ENCODE data around the gene ANKRD60. TPM values are rescaled to one million over a fixed set of nuclear protein-coding genes. Genes with fewer than 3 reads are reported as not detected.

ANKRD60 gene
- polyA plus RNA-seq, 1 experiment = not detected

- CTCF ChIA-PET = interaction anchor here (0.9 to 3.4 kb wide), 8 partner anchors 8 to 652 kb away, joined by 3 to 14 read pairs (median 4); partner anchors contain the start of gene STX16
- Histone ChIP-seq H3K9me3 (ENCODE audit: control insufficient read depth, insufficient read depth, low read length) (no peaks in the 10 kb centered on the region), H3K4me3 (ENCODE audit: low read depth, low read length) (no peak overlapping the region), H3K27me3 (ENCODE audit: control insufficient read depth, insufficient read depth, low read length) (no peaks in the 10 kb centered on the region), H3K27ac (ENCODE audit: low read depth, low read length) (no peak overlapping the region)
- TF ChIP-seq CTCF (IDR thresholded peaks at IDR 0.05; ENCODE audit: low read depth, low read length) = no peak
- no peak for DNase-seq (ENCODE audit: low read depth, low spot score)
- POLR2A ChIA-PET = interaction anchor here (0.6 kb wide), 1 partner anchor 612 kb away, joined by 6 read pairs; no protein-coding TSS in a partner anchor
Measured at GRCh38 chr20:58245181-58245891, 16.9 kb upstream of the ANKRD60 start.

DNA sequence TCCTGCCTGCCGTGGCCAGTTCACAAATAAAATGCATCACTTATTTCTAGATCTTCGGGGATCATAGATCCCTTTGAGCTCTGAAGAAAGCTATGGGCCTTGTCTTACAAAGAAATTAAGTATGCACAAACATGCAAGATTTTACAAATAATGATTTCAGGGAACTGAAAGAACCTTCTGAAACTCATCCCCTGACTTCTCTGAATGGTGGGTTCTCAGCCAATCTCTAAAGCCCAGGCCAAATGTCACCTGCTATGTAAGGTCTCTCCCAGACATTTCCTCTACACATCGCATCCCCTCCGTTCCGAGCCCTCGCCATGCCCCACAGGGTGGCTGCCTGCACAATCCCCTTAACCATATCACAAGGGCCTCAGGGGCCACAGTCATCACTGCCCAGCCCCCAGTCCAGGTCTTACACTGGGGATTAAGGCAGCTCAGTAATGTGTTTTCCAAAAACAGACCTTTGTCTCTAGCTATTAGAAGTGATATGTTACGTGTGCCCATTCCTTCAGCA, 16.1 kb upstream of the ANKRD60 start:
- ChIA-PET CTCF (interaction anchor here (0.6 to 3.4 kb wide), 4 partner anchors 8 to 203 kb away, joined by 3 to 14 read pairs (median 4); no protein-coding TSS in a partner anchor), POLR2A (interaction anchor here (0.6 kb wide), 1 partner anchor 612 kb away, joined by 6 read pairs; no protein-coding TSS in a partner anchor)
- no peaks in the 10 kb centered on the region for H3K27me3 ChIP-seq (ENCODE audit: control insufficient read depth, insufficient read depth, low read length)
- no peak for DNase-seq (ENCODE audit: low read depth, low spot score)
- TF ChIP-seq CTCF (IDR thresholded peaks at IDR 0.05; ENCODE audit: low read depth, low read length) = no peak
- H3K9me3 ChIP-seq (ENCODE audit: control insufficient read depth, insufficient read depth, low read length) = no peaks in the 10 kb centered on the region
- H3K27ac ChIP-seq (ENCODE audit: low read depth, low read length) = no peak overlapping the region
- H3K4me3 ChIP-seq (ENCODE audit: low read depth, low read length) = no peak overlapping the region

GRCh38 chr20:58243653-58244410, 15.4 kb upstream of the ANKRD60 start:
- ChIA-PET CTCF (interaction anchor here (0.6 to 3.4 kb wide), 6 partner anchors 8 to 204 kb away, joined by 3 to 14 read pairs (median 3); no protein-coding TSS in a partner anchor), POLR2A (no interaction called here)
- no peaks in the 10 kb centered on the region for H3K9me3 ChIP-seq (ENCODE audit: control insufficient read depth, insufficient read depth, low read length)
- H3K27ac ChIP-seq (ENCODE audit: low read depth, low read length) = no peak overlapping the region
- no peak for DNase-seq (ENCODE audit: low read depth, low spot score)
- no peak overlapping the region for H3K4me3 ChIP-seq (ENCODE audit: low read depth, low read length)
- no peaks in the 10 kb centered on the region for H3K27me3 ChIP-seq (ENCODE audit: control insufficient read depth, insufficient read depth, low read length)
- TF ChIP-seq CTCF (IDR thresholded peaks at IDR 0.05; ENCODE audit: low read depth, low read length) = no peak

DNA sequence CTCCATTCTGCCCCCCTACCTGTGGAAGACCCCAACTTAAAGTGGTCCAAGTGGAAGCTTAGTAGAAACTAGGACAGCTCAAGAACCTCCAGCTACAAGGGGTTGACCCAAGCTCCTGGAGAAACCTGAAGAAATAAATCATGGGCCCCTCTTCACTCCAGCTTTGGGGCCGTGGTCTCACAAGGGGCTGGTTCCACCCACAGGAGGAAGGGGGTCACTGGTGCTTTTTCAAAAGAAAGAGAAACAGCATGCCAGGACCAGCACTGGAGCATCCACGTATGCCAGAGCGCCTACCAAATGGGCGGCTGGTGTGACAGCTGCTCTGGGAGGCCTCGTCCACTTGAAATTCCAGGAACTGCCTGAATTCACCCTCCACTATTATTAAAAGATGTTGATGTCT, 14.4 kb upstream of the ANKRD60 start:
- Histone ChIP-seq H3K9me3 (ENCODE audit: control insufficient read depth, insufficient read depth, low read length) (no peaks in the 10 kb centered on the region), H3K27me3 (ENCODE audit: control insufficient read depth, insufficient read depth, low read length) (no peaks in the 10 kb centered on the region), H3K4me3 (ENCODE audit: low read depth, low read length) (no peak overlapping the region), H3K27ac (ENCODE audit: low read depth, low read length) (no peak overlapping the region)
- POLR2A ChIA-PET = interaction anchor here (0.7 kb wide), 1 partner anchor 66 kb away, joined by 4 read pairs; no protein-coding TSS in a partner anchor
- no peak for DNase-seq (ENCODE audit: low read depth, low spot score)
- no peak for TF ChIP-seq CTCF (IDR thresholded peaks at IDR 0.05; ENCODE audit: low read depth, low read length)
- CTCF ChIA-PET = interaction anchor here (0.6 to 1.3 kb wide), 5 partner anchors 8 to 448 kb away, joined by 3 to 5 read pairs (median 3); no protein-coding TSS in a partner anchor
